ENCODE measurements around the gene LRRC63.
"Not testable (repeated sequence)": the region's sequence is repeated elsewhere in the genome, so short reads cannot be mapped to it uniquely, and the experiment has no call there.

The LRRC63 gene

GRCh38 chr13:46267166-46267565, 55.4 kb downstream of the LRRC63 start:
- DNase-seq = no peak

GRCh38 chr13:46270416-46270815, 58.7 kb downstream of the LRRC63 start:
- DNase-seq = no peak

GRCh38 chr13:46274094-46274698, 62.5 kb downstream of the LRRC63 start:
- DNase-seq = no peak

GRCh38 chr13:46278474-46278873, 66.7 kb downstream of the LRRC63 start:
- no peak for DNase-seq

- DNase-seq = no peak
Measured at GRCh38 chr13:46281779-46282178, 70.1 kb downstream of the LRRC63 start.

GRCh38 chr13:46283912-46284824, 72.4 kb downstream of the LRRC63 start:
- DNase-seq = not testable (repeated sequence)

- no peak for DNase-seq
Measured at GRCh38 chr13:46286972-46287371, 75.2 kb downstream of the LRRC63 start.

- DNase-seq = peak in 1 of 2 experiments; percentile 42
Measured at GRCh38 chr13:46288570-46289259, 77.0 kb downstream of the LRRC63 start.

GRCh38 chr13:46289260-46289955, 77.7 kb downstream of the LRRC63 start:
- no peak for DNase-seq

GRCh38 chr13:46290434-46290833, 78.7 kb downstream of the LRRC63 start:
- no peak for DNase-seq

- DNase-seq = no peak
Measured at GRCh38 chr13:46293436-46293835, 81.7 kb downstream of the LRRC63 start.

- DNase-seq = no peak
Measured at GRCh38 chr13:46295491-46296114, 83.9 kb downstream of the LRRC63 start.

- DNase-seq = no peak
Measured at GRCh38 chr13:46296115-46296822, 84.5 kb downstream of the LRRC63 start.

GRCh38 chr13:46296921-46297320, 85.2 kb downstream of the LRRC63 start:
- no peak for DNase-seq

GRCh38 chr13:46297361-46297811, 85.7 kb downstream of the LRRC63 start:
- no peak for DNase-seq

GRCh38 chr13:46303742-46304385, 92.1 kb downstream of the LRRC63 start:
- no peak for DNase-seq

GRCh38 chr13:46304546-46304945, 92.8 kb downstream of the LRRC63 start:
- DNase-seq = no peak

- DNase-seq = no peak
Measured at GRCh38 chr13:46307554-46307953, 95.8 kb downstream of the LRRC63 start.

GRCh38 chr13:46310066-46310465, 98.3 kb downstream of the LRRC63 start:
- DNase-seq = no peak

- DNase-seq = no peak
Measured at GRCh38 chr13:46311217-46311616, 99.5 kb downstream of the LRRC63 start.

- DNase-seq = no peak
Measured at GRCh38 chr13:46313024-46313423, 101.3 kb downstream of the LRRC63 start.

All from SW 1271 (cell line).